HAP-1 (cell line): ENCODE results near the gene TJP3.

Experiments used
- DNase-seq, 2 experiments: peaks; one replicate each; pipeline ENCODE4 v3.0.0-alpha.2; 2016 to 2020; ENCODE audit warnings: low spot score in 2 of 2
- H3K27me3 ChIP-seq: fragments of 250-450 bp; sonication (Bioruptor Pico); 2 replicates; pipeline ENCODE4 v1.5.1; 2020; ENCODE audit warnings: low read depth, mild to moderate bottlenecking, moderate library complexity
- H3K36me3 ChIP-seq: fragments of 250-450 bp; sonication (Bioruptor Pico); replicated peaks from 2 replicates; pipeline ENCODE4 v1.5.1; 2020; ENCODE audit warnings: mild to moderate bottlenecking
- H3K4me1 ChIP-seq: fragments of 250-450 bp; sonication (Bioruptor Pico); 2 replicates; pipeline ENCODE4 v1.5.1; 2020; ENCODE audit warnings: mild to moderate bottlenecking
- H3K4me3 ChIP-seq: fragments of 250-450 bp; sonication (Bioruptor Pico); 2 replicates; pipeline ENCODE4 v1.5.1; 2020; ENCODE audit warnings: mild to moderate bottlenecking, moderate library complexity
- H3K9me3 ChIP-seq: fragments of 250-450 bp; sonication (Bioruptor Pico); 2 replicates; pipeline ENCODE4 v1.5.1; 2020; ENCODE audit warnings: mild to moderate bottlenecking, moderate library complexity
- in situ Hi-C: fragments of 300-500 bp; cut with MboI; formaldehyde crosslinking; loops from 3 replicates; pipeline ENCODE4 v1.14.3; 2020; ENCODE audit warnings: low sequenced_read_pairs, inconsistent platforms, mixed read lengths

Gene TJP3

GRCh38 chr19:3667766-3668165 is 40.4 kb upstream of the TJP3 start:
- in situ Hi-C loops: no loop called here
- H3K4me1 ChIP-seq: no peaks in the 10 kb centered on the region
- no peak overlapping the region for H3K4me3 ChIP-seq
- DNase-seq: no peak
- no peaks in the 10 kb centered on the region for H3K9me3 ChIP-seq
- H3K27me3 ChIP-seq: no peaks in the 10 kb centered on the region
- peaks cover 4% of the 10 kb centered on the region; the same call in 1 of the 2 replicates for H3K36me3 ChIP-seq

DNA sequence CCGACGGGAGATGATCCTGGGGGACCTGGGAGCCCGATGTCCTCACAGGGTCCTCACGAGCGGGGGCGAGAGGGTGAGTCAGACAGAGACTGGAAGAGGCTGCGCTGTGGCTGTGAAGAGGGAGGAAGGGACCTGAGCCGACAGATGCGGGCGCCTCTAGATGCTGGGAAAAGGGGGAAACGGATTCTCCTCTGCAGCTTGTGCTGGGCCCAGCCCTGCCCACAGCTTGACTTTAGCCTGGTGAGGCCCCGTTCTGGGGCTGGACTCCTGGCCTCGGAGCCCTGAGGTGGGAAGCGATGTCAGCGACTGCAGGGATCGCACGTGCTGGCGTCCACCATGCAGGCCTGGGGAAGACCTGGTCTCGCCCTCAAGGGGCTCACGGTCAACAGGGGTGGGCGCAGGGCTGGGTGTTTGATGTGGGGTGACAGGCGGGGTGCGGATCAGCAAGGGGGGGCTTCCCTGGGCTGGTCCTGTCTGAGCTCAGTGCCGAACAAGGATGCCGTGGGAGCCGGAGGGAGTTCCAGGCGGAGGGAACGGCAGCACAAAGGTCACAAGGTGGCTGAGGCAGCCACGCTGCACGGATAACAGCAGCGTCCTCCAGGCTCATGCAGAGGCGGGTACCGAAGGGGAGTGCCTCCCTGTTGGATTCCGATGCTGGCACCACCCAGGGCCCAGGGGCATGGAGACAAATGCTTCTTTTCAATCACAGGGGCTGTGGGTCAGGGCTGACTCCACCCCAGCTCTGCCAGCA is 39.7 kb upstream of the TJP3 start:
- in situ Hi-C loops: no loop called here
- Histone ChIP-seq H3K4me1 (no peaks in the 10 kb centered on the region), H3K36me3 (peaks cover 4% of the 10 kb centered on the region; the same call in 1 of the 2 replicates), H3K4me3 (no peak overlapping the region), H3K9me3 (no peaks in the 10 kb centered on the region), H3K27me3 (no peaks in the 10 kb centered on the region)
- no peak for DNase-seq

- H3K4me1 ChIP-seq: no peaks in the 10 kb centered on the region
- H3K4me3 ChIP-seq: no peak overlapping the region
- in situ Hi-C loops: no loop called here
- no peaks in the 10 kb centered on the region for H3K9me3 ChIP-seq
- no peaks in the 10 kb centered on the region; the same call in 1 of the 2 replicates for H3K36me3 ChIP-seq
- H3K27me3 ChIP-seq: no peaks in the 10 kb centered on the region
- no peak for DNase-seq
Measured at GRCh38 chr19:3669082-3669946, 38.9 kb upstream of the TJP3 start.

DNA sequence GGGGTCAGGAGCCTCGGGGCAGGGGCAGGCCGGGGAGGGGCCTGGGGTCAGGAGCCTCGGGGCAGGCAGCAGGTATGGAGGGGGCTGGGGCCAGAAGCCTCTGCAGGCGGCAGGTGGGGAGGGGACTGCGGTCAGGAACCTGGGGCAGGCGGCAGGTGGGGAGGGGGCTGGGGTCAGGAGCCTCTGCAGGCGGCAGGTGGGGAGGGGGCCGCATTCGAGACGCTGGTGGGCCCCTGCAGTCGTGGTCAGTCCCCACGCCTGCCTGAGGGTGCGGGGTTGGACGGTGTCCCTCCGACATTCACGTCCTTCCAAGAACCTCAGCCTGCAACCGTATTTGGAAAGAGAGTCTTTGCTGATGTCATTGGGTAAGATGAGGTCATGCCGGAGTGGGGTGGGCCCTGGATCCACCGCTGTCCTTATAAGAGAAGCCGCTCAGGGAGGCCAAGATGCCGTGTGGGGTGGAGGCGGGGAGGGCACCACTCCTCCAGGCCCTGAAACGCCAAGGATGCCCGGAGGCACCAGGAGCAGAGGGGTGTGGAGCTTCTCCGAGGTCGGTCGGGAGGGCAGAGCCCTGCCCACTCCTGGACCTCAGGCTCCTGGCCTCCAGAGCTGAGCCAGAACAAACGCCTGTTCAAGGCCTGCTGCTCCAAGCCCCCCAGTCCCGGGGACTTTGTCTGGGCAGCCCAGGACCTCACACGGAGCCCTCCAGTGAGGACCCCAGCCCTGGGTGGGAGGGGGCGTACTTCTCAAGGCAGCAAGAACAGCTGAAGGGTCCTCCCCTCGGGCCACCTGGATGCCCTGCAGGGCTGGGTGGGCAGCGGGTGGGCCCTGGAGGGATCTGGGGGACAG is 38.0 kb upstream of the TJP3 start:
- DNase-seq: no peak
- H3K36me3 ChIP-seq: no peaks in the 10 kb centered on the region; the same call in 1 of the 2 replicates
- H3K4me3 ChIP-seq: no peak overlapping the region
- in situ Hi-C loops: no loop called here
- H3K27me3 ChIP-seq: no peaks in the 10 kb centered on the region
- H3K9me3 ChIP-seq: no peaks in the 10 kb centered on the region
- no peaks in the 10 kb centered on the region for H3K4me1 ChIP-seq

DNA sequence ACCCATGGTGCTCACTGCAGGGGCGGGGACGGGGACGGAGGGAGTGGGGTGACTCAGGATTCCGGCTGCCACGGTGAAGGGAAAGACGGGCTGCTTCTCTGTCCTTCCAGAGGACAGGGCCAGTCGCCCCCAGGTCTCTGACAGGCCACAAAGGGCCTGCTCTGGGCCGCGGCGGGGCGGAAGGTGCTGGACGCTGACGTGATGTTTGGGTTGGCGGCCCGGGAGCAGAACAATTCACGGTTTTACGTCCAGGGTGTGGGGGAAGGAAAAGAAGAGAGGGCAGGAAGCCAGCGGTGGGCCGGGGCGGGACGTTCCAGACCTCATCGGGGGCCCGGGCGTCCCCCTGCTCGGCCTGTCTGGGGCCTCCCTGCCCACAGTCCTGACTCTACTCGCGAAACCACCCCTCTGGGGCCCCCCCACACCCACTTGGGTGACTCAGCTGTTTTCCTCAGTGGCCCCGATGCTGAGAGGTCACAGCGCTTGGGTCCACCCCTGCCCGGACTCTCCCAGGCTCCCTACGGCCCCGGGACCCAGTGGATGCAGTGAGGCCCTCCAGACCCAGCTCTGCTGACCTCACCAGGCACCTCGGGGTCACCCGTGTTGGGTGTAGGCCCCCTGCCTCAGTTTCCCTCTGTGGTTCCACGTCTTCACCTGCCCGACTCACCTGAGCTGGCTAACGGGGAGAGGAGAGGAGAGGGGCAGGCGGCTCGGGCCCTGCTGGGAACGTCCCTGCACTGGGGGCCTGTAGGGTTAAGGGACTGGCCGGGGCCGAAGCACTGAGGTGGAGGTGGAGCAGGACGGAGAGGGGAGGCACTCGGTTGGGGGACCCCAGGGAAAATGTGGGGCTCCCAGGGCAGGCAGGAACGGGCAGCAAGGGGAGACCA is 37.1 kb upstream of the TJP3 start:
- Histone ChIP-seq H3K4me3 (no peak overlapping the region), H3K36me3 (no peaks in the 10 kb centered on the region), H3K4me1 (no peaks in the 10 kb centered on the region), H3K9me3 (no peaks in the 10 kb centered on the region), H3K27me3 (no peaks in the 10 kb centered on the region)
- in situ Hi-C loops: no loop called here
- no peak for DNase-seq

- no peak overlapping the region for H3K4me3 ChIP-seq
- DNase-seq: no peak
- no peaks in the 10 kb centered on the region for H3K9me3 ChIP-seq
- no peaks in the 10 kb centered on the region for H3K27me3 ChIP-seq
- no peaks in the 10 kb centered on the region for H3K4me1 ChIP-seq
- in situ Hi-C loops: no loop called here
- H3K36me3 ChIP-seq: no peaks in the 10 kb centered on the region
Measured at GRCh38 chr19:3671680-3672574, 36.3 kb upstream of the TJP3 start.

- in situ Hi-C loops: no loop called here
- DNase-seq: no peak
- H3K27me3 ChIP-seq: no peaks in the 10 kb centered on the region
- H3K36me3 ChIP-seq: no peaks in the 10 kb centered on the region
- H3K4me1 ChIP-seq: no peaks in the 10 kb centered on the region
- H3K9me3 ChIP-seq: no peaks in the 10 kb centered on the region
- H3K4me3 ChIP-seq: no peak overlapping the region
Measured at GRCh38 chr19:3672575-3672948, 35.6 kb upstream of the TJP3 start.

- no peaks in the 10 kb centered on the region for H3K36me3 ChIP-seq
- H3K4me1 ChIP-seq: no peaks in the 10 kb centered on the region
- in situ Hi-C loops: no loop called here
- H3K4me3 ChIP-seq: no peak overlapping the region
- H3K9me3 ChIP-seq: no peaks in the 10 kb centered on the region
- no peak for DNase-seq
- H3K27me3 ChIP-seq: no peaks in the 10 kb centered on the region
Measured at GRCh38 chr19:3672993-3673392, 35.2 kb upstream of the TJP3 start.

DNA sequence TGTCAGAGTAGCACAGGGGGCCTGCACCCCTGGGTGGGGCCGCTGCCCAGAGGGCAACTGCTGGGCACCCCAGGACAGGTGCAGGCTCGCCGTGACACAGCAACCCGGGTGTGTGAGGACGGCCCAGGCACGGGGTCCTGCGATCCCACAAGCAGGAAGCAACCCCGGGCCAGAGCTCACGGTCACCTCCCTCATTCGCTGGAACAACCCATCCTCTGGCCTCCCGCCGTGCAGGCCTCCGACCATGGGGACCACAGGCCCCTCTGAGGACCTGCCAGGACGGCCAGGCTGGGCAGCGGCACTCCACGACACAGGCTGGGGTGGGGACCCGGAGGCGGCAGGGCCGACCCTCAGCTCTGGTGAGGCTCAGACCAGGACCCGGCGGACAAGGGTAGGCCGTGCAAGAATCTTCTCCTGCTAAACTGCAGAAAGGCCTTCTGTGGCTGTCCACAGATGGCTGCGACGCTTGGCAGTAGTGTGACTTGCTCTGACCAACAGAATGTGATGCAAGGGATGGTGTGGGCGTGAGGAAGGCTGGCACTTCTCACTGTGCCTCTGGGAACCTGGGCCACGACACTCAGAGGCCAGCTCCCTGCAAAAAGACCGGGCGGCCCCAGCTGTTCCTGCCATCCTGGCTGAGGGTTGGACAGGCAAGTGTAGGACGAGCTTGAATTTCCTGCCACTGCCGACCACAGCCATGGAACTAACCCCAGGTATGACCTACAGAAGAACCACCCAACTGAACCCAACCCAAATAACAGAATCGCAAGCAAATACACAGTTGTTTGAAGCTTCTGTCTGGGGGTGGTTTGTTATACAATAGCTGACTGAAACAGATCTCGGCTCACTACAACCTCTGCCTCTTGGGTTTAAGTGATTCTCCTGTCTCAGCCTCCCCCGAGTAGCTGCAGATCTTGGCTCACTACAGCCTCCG is 34.4 kb upstream of the TJP3 start:
- Histone ChIP-seq H3K9me3 (no peaks in the 10 kb centered on the region), H3K36me3 (no peaks in the 10 kb centered on the region), H3K4me1 (no peaks in the 10 kb centered on the region), H3K27me3 (no peaks in the 10 kb centered on the region), H3K4me3 (no peak overlapping the region)
- in situ Hi-C loops: no loop called here
- DNase-seq: no peak

GRCh38 chr19:3674784-3675543 is 33.2 kb upstream of the TJP3 start:
- DNase-seq: no peak
- H3K9me3 ChIP-seq: no peaks in the 10 kb centered on the region
- in situ Hi-C loops: no loop called here
- H3K4me3 ChIP-seq: no peak overlapping the region
- no peaks in the 10 kb centered on the region for H3K4me1 ChIP-seq
- H3K36me3 ChIP-seq: no peaks in the 10 kb centered on the region
- H3K27me3 ChIP-seq: no peaks in the 10 kb centered on the region

DNA sequence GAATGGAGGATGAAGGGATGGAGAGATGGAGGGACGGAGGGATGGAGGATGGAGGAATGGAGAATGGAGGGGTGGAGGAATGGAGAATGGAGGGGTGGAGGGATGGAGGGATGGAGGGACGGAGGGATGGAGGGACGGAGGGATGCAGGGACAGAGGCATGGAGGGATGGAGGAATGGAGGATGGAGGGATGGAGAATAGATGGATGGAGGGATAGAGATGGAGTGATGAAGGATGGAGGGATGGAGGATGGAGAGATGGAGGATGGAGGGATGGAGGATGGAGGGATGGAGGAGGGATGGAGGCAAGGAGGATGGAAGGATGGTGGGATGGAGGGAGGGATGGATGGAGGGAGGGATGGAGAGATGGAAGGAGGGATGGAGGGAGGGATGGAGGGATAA is 30.0 kb upstream of the TJP3 start:
- DNase-seq: no peak
- no peaks in the 10 kb centered on the region for H3K27me3 ChIP-seq

More for the DNA sequence above, 30.0 kb upstream of the TJP3 start:
- Histone ChIP-seq H3K4me3 (no peak overlapping the region), H3K9me3 (no peaks in the 10 kb centered on the region), H3K4me1 (no peaks in the 10 kb centered on the region), H3K36me3 (no peaks in the 10 kb centered on the region)
- in situ Hi-C loops: no loop called here
